Femur (tissue), 1 donor: ENCODE results near the gene RNF169.

Source experiments
- DNase-seq: peaks from one replicate; pipeline ENCODE4 v3.0.0-alpha.2; 2017

The RNF169 gene

DNA sequence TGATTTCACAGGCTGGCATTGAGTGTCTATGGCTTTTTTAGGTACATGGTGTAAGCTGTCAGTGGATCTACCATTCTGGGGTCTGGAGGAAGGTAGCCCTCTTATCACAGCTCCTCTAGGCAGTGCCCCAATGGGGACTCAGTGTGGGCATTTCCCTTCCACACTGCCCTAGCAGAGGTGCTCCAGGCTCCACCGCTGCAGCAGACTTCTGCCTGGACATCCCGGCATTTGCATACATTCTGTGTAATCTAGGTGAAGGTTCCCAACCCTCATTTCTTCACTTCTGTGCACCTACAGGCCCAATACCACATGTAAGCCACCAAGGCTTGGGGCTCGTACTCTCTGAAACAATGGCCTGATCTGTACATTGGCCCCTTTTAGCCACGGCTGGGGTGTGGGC is 78.3 kb downstream of the RNF169 start:
- DNase-seq = no peak

DNA sequence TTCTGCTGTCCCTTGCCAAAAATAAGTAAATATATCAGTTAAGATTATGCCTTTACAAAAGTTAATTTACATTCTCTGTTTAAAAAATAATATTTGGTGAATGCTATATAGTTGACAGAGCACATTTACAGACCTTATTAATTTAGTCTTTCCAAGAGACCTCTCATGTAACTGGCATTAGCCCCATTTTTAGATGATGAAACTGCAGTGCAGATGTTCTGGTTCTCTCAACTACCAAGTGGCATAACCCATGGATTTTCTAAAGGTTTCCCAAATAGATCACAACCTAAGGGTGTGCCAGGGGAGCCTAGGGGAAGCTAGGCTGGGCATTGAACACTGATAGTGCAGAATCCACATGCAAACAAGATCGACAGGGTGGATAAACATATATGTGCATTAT is 88.5 kb downstream of the RNF169 start:
- no peak for DNase-seq

DNA sequence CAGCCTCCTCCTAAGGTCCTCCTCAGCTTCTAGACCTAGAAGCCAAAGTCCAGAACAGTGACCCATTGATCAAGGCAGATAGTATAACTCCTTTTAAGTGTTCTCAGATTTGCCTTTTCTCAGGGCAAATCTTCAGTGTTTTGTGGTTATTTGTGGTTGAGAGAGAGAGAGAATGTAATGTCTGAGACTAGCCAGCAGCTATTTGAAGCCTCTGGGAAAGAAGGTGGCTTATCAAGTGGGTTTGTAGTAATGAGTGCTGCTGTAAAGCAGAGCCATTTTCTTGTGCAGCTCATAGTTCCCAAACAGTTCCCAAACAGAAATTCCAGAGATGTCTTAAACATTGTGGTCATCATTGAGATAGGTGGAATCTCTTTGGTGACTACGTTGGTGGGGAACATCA is 89.5 kb downstream of the RNF169 start:
- DNase-seq = no peak

DNA sequence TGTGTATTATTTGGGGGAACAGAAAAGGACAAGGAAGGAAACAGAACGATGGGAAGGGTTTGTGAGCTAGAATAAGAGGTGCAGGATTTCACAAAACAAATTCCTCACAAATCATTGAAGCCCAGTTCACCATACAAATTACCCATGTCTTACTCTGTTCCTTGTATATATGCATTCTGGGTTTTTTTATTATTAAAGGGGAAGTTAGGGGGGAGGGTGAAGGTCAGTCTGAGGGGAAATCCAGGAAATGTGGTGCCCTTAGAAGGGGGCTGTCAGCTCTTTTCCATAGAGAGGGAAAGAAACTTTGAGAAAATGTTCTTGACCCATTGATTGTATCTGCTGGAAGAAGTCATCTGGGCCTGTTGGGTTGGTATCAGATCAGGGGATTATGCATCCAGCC is 90.8 kb downstream of the RNF169 start:
- no peak for DNase-seq

DNA sequence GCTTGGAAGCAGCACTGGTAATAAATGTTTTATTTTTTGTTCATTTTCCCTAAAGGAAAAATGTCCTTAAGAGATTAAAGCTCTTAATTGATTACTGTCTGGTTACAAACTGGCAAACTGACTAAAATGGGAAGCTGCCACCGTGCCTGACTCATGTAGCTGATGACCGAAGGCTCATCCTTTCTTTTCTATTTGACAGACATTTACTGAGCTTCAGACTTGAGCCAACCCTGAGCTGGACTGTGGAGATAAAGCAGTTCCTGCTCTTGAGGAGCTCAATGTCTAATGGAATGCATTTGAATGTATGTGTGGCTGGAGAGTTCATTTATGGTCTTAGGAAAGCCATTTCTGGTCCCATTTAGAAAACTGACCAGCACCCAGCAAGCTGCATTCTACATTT is 91.3 kb downstream of the RNF169 start:
- DNase-seq = no peak

DNA sequence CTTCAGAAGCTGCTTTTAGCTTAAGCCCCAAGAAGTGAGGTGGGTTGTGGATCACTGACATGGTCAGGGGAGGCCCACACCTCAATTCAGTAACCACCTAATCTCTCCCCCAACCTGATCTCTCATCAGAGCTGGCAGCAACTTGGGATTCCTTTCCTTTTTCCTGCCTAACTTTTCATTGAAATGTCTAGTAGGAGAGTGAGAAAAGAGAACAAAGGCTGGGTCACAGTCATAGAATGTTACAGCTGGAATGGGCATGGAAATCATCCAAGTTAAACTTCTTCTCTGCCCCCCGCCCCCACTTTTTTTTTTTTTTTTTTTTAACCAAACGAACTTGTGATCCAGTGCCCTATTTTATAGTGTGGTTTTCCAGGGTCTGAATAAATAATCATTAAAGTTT is 91.8 kb downstream of the RNF169 start:
- DNase-seq = no peak

DNA sequence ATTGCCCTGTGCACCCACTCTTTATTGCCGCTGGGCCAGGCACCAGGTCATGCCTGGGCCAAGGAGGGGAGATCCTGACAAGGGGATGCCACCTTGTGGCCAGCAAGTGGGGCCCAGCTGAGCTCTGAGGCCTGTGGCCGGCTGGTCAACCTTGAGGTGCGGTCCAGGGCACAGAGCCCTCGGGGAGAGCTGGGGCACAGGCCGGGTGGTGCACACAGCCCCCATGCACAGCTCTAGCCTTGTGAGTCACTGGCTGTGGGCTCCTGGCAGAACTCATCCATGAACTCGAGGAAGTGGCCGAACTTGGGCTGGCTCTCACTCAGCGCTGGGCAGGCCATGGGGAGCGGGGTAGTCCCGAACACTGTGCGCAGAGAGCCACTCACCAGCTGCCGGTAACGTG is 94.3 kb downstream of the RNF169 start:
- no peak for DNase-seq

DNA sequence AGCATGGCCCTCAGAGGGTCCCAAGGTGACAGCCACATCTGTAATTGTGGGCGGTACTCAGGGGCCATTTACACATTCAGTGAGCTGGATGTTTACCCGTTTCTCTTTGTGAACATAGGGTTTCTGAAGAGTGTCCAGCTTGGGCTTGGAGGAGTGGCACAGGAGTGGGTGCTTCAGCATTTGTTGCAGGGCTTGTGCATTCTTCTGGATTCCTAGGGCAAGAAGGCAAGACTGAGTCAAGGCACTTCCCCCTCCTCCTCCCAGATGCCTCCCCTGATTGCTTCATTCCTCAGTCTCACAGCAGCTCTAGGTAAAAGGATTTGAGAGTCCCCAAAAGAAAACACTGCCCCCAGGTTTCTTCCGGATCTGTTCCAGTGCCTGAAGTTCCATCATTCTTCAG is 95.4 kb downstream of the RNF169 start:
- DNase-seq = no peak

DNA sequence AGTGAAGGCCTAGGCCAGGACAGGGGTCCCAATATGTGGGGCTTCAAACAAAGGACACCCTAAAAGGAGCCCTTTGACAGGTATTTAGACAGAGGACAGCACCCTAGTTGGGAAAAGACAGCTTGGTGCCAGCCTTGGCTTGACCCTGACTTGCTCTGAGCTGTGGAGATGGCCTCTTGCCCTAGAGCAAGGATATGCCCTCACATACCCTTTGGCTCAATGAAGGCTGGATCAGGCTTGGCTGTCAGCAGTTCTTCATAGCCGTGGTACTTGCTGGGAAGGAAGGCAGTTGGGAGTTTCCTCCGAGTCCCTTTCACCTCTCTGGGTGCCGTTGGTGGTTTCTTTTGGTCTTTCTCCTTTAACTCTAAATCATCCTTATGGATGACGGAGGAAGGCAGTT is 96.2 kb downstream of the RNF169 start:
- DNase-seq = no peak

DNA sequence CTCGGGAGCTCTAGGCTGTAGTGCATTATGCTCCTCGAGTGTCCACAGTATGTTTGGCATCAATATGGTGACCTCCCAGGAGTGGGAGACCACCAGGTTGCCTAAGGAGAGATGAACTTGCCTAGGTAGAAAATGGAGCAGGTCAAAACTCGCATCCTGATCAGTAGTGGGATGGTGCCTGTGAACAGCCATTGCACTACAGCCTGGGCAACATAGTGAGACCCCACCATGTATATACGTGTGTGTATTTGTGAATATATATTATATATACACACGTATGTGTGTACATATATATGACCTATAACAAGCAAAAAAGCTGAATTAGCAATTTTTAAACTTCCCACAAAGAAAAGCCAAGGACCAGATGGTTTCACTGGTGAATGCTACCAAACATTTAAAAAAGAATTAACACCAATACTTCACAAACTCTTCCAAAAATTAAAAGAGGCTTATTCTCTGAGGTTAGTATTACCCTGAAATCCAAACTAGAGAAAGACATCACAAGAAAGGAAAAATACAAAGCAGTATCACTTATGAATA is 97.4 kb downstream of the RNF169 start:
- no peak for DNase-seq

DNA sequence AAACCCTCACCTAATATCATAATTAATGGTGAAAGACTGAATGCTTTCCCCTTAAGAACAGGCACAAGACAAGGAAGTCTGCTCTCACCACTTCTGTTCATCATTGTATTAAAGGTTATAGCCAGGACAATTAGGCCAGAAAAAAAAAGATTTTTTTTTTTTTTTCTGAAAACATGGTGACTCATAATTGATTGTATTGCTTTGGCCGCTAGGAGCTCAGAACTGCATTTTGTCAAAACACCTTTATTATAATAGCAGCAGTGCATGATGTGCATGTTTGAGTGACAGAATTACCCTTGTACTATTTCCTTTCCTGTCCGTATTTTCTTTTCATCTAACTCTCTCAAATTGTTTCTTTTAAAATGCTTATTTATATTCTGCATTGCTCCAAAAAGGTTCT is 98.1 kb downstream of the RNF169 start:
- no peak for DNase-seq

DNA sequence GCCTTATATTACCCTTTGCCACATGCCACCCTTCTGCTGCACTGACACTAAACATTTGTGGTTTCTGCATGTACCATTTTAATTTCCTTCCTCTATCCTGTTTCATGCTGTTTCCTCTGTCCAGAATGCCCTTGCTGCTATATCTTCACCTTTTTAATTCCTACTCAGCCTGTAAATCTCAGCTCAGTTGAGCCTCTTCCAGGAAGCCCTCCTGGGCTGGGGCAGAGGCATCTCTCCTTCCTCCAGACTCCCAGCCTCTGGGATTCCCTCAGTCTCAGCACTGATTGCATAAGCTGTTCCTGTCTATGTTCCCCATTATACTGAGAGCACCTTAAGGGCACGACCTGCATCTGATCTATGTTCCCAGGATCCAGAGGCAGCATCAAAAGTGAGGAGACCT is 98.7 kb downstream of the RNF169 start:
- DNase-seq = no peak

DNA sequence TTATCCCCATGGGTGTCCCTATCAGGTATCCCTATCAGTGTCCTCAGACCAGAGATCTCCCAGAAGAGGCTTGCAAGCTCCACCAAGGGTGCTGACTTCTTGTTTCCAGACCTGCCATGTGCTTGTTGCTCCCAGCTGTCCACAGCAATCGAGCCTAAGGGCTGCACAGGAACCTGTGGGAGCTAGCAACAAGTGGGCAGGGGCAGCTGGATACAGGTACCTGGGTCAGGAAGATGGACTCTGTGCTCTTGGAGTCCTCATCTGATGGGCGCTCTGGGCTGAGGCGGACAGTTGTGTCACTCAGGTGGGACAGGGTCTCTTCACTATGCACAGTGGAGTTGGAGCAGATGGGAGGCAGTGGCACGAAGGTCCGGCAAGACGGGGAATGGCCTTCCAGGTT is 99.2 kb downstream of the RNF169 start:
- no peak for DNase-seq

DNA sequence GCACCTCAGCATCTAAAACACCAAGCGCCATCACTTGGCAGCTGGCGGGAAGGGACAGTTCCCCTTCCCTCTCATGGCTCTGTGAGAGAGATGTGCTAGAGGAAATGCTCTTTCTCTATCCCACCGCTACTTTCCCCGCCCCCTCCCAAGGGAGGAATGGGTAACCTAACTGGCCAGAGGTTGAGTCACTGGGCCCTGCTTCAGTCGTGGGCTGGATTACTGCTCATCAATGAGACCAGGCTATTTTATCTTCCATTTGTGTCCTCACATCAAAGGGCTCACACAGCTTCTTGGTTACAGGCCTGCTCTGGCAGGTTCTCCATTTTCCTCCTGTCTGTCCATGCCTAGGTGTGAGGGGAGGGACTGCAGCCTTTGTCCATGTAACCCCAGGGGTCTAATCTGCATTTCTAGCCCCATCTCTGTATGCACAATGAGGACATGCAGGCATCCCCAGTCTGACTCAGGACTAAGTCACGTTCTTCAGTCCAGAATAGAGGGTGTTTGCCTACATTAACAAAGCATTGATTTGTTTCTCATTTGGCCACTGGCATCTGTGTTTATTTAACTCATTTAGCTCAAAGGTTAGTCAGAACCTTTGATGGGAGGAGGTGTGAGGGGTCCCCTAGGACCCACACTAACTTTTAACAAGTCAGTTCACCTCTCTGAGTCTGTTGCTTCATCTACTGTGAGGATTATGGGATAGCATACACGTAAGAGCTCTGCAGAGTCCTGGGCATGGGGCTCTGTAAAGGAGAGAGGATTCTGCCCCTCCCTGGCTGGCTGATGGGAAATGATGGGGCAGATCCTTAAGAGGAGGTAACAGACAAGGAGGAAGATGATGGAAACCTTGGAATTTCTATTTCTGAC is 101.1 kb downstream of the RNF169 start:
- no peak for DNase-seq

DNA sequence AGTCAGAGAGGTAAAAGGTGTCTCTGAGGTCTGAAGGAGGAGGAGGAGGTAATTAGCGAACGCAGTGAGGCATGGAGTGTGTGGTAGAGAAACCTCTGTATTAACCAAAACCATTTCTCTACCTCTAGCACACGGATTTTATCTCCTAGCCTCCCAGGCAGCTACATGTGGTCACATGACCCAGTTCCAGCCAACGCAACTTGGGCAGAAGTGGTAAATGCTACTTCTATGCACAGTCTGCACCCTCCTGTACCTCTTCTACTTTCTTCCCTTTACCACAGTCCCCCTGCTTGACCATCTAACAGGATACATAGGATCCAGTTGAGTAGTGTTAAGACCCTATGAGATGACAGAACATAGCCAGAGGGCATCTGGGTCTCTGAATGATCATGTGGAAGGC is 104.6 kb downstream of the RNF169 start:
- no peak for DNase-seq

DNA sequence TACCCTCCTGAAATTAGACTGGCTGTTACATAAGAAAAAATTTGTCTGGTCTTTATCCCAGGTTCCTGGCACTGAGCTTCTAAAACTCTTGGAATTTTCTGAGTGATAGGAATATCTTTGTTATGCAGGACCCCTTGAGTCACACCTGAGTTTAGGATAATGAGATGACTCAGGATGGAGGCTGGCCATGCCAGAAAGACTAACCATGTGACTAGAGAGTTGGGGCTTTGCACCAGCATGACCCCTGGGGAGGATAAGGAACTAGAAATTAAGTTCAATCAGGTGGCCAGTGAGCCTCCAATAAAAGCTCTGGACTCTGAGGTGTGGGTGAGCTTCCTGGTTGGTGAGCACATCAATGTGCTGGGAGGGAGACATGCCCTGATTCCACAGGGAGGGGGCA is 112.1 kb downstream of the RNF169 start:
- no peak for DNase-seq

DNA sequence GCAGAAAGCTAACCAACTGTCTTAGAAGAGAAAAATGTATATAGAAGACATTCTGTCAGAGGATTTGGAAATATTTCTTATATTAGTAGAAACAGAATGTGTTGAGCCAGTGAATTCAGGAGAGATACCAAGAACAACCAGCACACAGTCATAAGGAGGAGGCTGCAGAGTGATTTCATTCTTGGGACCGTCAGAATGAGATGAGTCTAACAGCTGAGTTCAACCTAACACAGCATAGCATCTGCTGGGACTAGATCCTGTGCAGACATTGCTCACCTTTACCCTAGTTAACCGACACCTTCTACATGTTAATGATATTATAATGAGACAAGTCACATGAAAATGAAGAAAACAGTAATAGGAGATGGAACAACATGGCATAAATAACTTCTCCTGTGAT is 114.8 kb downstream of the RNF169 start:
- no peak for DNase-seq

DNA sequence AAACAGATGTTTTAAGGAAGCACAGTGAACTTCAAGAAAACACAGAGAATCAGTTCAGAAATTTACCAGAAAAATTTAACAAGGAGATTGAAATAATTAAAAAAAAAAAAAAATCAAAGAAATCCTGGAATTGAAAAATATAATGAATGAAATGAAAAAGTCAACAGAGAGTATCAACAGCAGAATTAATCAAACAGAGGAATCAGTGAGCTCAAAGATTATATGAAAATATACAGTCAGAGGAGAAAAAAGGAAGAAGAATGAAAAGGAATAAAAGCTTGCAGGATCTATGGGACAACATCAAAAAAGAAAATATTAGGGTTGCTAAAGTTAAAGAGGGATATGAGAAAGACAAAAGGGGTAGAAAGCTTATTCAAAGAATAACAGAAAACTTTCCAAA is 117.9 kb downstream of the RNF169 start:
- DNase-seq = no peak

DNA sequence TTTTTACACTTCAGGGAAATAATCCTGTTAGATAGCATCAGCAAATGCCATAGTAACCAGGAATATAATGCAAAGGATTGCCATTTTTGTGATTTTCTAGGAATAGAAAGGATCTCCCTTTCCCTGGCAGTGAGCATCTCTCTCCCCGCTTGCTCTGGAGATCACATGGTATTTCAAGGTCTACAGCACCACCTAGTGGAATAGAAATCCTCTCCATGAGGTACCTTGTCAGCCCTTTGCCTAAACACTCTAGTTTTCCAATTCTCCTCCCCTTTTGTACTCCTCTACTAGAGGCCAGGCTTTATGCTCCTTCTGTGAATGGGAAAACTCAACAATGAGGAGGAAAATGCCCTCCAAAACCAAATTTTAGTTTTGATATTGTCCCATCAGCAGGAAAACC is 121.8 kb downstream of the RNF169 start:
- no peak for DNase-seq

DNA sequence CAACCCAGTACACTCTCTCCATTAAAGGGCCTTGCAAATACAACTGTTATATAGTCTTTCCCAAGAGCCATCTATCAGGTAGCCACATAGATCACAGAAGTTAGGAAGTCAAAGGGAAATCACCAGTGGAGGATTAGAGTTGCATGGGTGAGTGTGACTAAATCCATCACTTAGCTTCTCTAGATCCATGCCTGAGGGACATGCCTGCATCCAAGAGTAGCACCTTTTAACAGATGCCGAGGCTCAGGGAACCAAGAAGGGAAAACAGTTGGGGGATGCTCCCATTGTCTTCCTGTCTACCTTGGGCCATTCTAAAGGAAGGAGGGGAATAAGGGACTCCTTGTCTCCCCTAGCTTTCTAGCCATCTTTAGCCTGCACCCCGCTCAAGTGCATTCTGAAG is 122.4 kb downstream of the RNF169 start:
- DNase-seq = no peak

DNA sequence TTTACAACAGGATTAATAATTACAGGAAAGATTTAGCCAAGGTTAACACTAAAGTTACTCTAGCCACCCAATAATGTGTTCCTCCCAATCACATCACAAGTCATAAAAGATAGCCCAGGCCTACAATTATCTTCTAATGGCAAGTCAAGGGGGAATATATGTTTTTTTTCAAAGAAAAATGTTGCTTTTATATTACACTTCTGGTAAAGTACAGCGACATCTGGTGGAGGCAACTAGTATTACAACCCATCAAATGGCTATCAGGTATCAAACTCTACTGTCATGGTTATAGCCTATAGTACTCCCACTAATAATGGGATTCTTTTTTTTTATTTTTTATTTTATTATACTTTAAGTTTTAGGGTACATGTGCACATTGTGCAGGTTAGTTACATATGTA is 128.5 kb downstream of the RNF169 start:
- no peak for DNase-seq
